Measurements from ENCODE around the gene CNKSR2. TPM values are rescaled to one million over a fixed set of nuclear protein-coding genes. Genes with fewer than 3 reads are reported as not detected.

The CNKSR2 gene
- total and polyA plus RNA-seq, 2 experiments from 2014 or later, result 13.9 to 40.9 TPM

GRCh38 chrX:21620234-21620633, 246.0 kb downstream of the CNKSR2 start (continued):
- no peak for TF ChIP-seq CTCF (conservative IDR thresholded peaks at IDR 0.05; ENCODE audit: low read depth in 2 of 2)
- no peak for TF ChIP-seq REST (IDR thresholded peaks at IDR 0.05; ENCODE audit: unreplicated experiment)
- no peak for TF ChIP-seq NANOG (IDR thresholded peaks at IDR 0.05; ENCODE audit: borderline replicate concordance)

GRCh38 chrX:21623778-21624501, 249.7 kb downstream of the CNKSR2 start:
- H3K27me3 ChIP-seq (ENCODE audit: insufficient read depth), result no peaks in the 10 kb centered on the region
- H3K79me2 ChIP-seq (replicated peaks; ENCODE audit: insufficient read depth), result no peaks in the 10 kb centered on the region
- no peak overlapping the region for H3K27ac ChIP-seq (ENCODE audit: low read depth)
- H3K4me3 Mint-ChIP-seq, result no peak overlapping the region
- peaks cover 10% of the 10 kb centered on the region; the same call in 2 of the 3 replicates for H3K9me3 Mint-ChIP-seq
- H2AFZ ChIP-seq, result no peak overlapping the region
- H3K4me2 ChIP-seq, result no peak overlapping the region
- H3F3A ChIP-seq (replicated peaks; ENCODE audit: low read depth), result no peaks in the 10 kb centered on the region
- H3K9me2 ChIP-seq (ENCODE audit: insufficient read depth), result no peaks in the 10 kb centered on the region
- ATAC-seq, result no peak
- no peak overlapping the region for H3K27ac Mint-ChIP-seq
- H3K27me3 Mint-ChIP-seq (ENCODE audit: insufficient read depth, low read depth, poor library complexity), result no peaks in the 10 kb centered on the region
- H3K36me3 ChIP-seq (ENCODE audit: insufficient read depth), result no peaks in the 10 kb centered on the region
- peaks cover 4% of the 10 kb centered on the region; the same call in 1 of the 2 replicates for H3K4me1 ChIP-seq (ENCODE audit: insufficient read depth)
- no peak for DNase-seq (ENCODE audit: low spot score)
- H3K4me3 ChIP-seq, result no peak overlapping the region
- H3K36me3 Mint-ChIP-seq (ENCODE audit: low read depth), result peaks cover 25% of the 10 kb centered on the region
- H3K4me1 Mint-ChIP-seq, result no peaks in the 10 kb centered on the region; the same call in 2 of the 3 replicates
- H4K20me1 ChIP-seq (replicated peaks; ENCODE audit: insufficient read depth), result no peaks in the 10 kb centered on the region
- no peak for TF ChIP-seq ZNF331 (CRISPR knock-in tag; IDR thresholded peaks at IDR 0.05; ENCODE audit: low read depth)
- TF ChIP-seq ZNF114 (CRISPR knock-in tag; IDR thresholded peaks at IDR 0.05), result no peak
- TF ChIP-seq EZH2phosphoT487 (IDR thresholded peaks at IDR 0.05; ENCODE audit: unreplicated experiment), result no peak
- no peak for TF ChIP-seq CREB1 (CRISPR knock-in tag; IDR thresholded peaks at IDR 0.05; ENCODE audit: low read depth)
- no peak for TF ChIP-seq POLR2AphosphoS5 (IDR thresholded peaks at IDR 0.05; ENCODE audit: low read depth)
- no peak for TF ChIP-seq EZH2 (IDR thresholded peaks at IDR 0.05; ENCODE audit: low read depth, unreplicated experiment)
- TF ChIP-seq ZNF462 (CRISPR knock-in tag; IDR thresholded peaks at IDR 0.05), result no peak
